Loucy (cell line): Measurements from ENCODE around the gene ITGA11.

Experiments used
- EZH2phosphoT487 ChIP-seq: fragments of 200-600 bp; IDR thresholded peaks from 2 replicates; pipeline ENCODE4 v1.6.1; 2018; ENCODE audit warnings: antibody characterized with exemption, mild to moderate bottlenecking, moderate library complexity, borderline replicate concordance
- TF ChIP-seq, protein P1 (sequence below): fragments of 200-600 bp; sonication (generic); conservative IDR thresholded peaks from 2 replicates; pipeline ENCODE4 v1.5.1; 2014; ENCODE audit warnings: mild to moderate bottlenecking, antibody characterized with exemption, low read length

DNA sequence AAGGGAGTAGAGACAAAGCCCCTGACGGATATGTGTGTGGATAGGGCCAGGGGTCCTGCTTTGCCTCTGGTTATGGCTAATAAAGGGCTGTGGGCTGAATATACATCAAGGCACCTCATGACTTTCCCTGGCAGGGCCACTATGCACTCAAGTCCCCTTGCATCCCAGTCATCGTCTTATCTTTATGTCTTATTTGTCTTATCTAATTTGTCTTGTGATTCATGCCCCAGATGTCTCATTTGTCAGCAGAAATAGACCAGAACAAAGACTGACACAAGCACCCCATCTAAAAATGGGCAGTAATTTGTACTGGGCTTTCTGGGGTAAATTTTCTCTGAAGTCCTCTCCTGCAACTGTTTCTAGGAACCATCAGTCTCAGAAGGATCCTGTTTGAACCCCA is 68.6 kb downstream of the ITGA11 start:
- TF ChIP-seq, protein P1, sequence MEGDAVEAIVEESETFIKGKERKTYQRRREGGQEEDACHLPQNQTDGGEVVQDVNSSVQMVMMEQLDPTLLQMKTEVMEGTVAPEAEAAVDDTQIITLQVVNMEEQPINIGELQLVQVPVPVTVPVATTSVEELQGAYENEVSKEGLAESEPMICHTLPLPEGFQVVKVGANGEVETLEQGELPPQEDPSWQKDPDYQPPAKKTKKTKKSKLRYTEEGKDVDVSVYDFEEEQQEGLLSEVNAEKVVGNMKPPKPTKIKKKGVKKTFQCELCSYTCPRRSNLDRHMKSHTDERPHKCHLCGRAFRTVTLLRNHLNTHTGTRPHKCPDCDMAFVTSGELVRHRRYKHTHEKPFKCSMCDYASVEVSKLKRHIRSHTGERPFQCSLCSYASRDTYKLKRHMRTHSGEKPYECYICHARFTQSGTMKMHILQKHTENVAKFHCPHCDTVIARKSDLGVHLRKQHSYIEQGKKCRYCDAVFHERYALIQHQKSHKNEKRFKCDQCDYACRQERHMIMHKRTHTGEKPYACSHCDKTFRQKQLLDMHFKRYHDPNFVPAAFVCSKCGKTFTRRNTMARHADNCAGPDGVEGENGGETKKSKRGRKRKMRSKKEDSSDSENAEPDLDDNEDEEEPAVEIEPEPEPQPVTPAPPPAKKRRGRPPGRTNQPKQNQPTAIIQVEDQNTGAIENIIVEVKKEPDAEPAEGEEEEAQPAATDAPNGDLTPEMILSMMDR: no peak
- no peak for TF ChIP-seq EZH2phosphoT487
